GM21381 (cell line): ENCODE results near the gene RIT2.

Experiments
- ATAC-seq: cut with Tn5 transposase; IDR thresholded peaks from one replicate; pipeline ENCODE4 v1.9.1; 2021; ENCODE audit warnings: mild to moderate bottlenecking, moderate library complexity; ENCODE audit not compliant: unreplicated experiment

Gene RIT2

GRCh38 chr18:42706618-42707017 is 408.9 kb downstream of the RIT2 start:
- no peak for ATAC-seq

GRCh38 chr18:42706029-42706608 is 409.4 kb downstream of the RIT2 start:
- ATAC-seq, result no peak
